Activated naive CD8-positive, alpha-beta T cell treated with anti-CD3 and anti-CD28 coated beads, Interleukin-2, amount 50 U/mL, for 24 hours (primary cell): ENCODE results near the gene P2RX6.

Experiments used
- ATAC-seq: fragments of 150-1000 bp; cut with Tn5 transposase; one replicate; pipeline ENCODE4 v1.10.0; 2021
- DNase-seq: peaks from one replicate; pipeline ENCODE4 v3.0.0; 2021
- H3K27ac Mint-ChIP-seq: one replicate; pipeline ENCODE4 v1.8.0; 2021; ENCODE audit warnings: mild to moderate bottlenecking, mixed read lengths
- H3K27me3 Mint-ChIP-seq: one replicate; pipeline ENCODE4 v1.8.0; 2021; ENCODE audit warnings: mixed read lengths
- H3K36me3 Mint-ChIP-seq: one replicate; pipeline ENCODE4 v1.8.0; 2021; ENCODE audit warnings: low read depth, mixed read lengths
- H3K4me1 Mint-ChIP-seq: one replicate; pipeline ENCODE4 v1.8.0; 2021; ENCODE audit warnings: mixed read lengths
- H3K4me3 Mint-ChIP-seq: one replicate; pipeline ENCODE4 v1.8.0; 2021; ENCODE audit warnings: mild to moderate bottlenecking, moderate library complexity, mixed read lengths
- H3K9me3 Mint-ChIP-seq: one replicate; pipeline ENCODE4 v1.8.0; 2021; ENCODE audit warnings: mixed read lengths

Gene P2RX6

GRCh38 chr22:20976291-20976877, 38.6 kb upstream of the P2RX6 start:
- H3K27me3 Mint-ChIP-seq = no peaks in the 10 kb centered on the region
- DNase-seq (no peak), ATAC-seq (no peak)
- peaks cover 21% of the 10 kb centered on the region for H3K4me1 Mint-ChIP-seq
- no peak overlapping the region for H3K27ac Mint-ChIP-seq
- peaks cover 8% of the 10 kb centered on the region for H3K9me3 Mint-ChIP-seq
- H3K36me3 Mint-ChIP-seq = no peaks in the 10 kb centered on the region
- H3K4me3 Mint-ChIP-seq = no peak overlapping the region

GRCh38 chr22:20977019-20977418, 37.9 kb upstream of the P2RX6 start:
- Mint-ChIP-seq H3K27ac (no peak overlapping the region), H3K4me1 (peaks cover 24% of the 10 kb centered on the region), H3K27me3 (no peaks in the 10 kb centered on the region), H3K9me3 (peaks cover 8% of the 10 kb centered on the region), H3K36me3 (no peaks in the 10 kb centered on the region), H3K4me3 (no peak overlapping the region)
- no peak for ATAC-seq
- DNase-seq = no peak

DNA sequence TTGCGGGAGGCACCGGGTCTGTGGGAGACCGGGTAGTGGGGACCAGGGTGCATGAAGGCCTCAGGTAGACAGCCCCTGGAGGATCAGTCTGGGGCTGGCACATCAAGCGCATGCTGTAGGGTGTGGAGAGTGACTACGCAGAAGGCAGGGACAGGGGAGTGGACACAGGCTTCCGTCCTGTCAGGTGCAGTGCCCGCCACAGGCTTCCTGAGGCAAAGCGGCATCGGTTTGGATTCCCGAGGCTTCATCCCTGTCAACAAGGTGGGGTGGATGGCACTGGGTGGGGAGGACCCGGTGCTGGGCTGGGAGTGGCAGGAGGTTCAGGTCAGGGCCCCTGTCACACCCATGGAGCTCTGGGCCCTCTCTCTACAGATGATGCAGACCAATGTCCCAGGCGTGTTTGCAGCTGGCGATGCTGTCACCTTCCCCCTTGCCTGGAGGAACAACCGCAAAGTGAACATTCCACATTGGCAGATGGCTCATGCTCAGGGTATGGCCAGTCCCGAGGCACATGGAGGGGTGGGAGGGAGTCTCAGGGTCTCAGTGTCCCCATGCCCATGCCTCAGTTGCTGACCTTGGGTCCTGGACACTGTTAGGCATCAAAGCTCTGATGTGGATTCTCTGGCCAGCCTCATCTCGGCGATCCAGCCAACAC, 37.3 kb upstream of the P2RX6 start:
- DNase-seq (no peak), ATAC-seq (no peak)
- H3K27me3 Mint-ChIP-seq = no peaks in the 10 kb centered on the region
- H3K27ac Mint-ChIP-seq = no peak overlapping the region
- peaks cover 26% of the 10 kb centered on the region for H3K4me1 Mint-ChIP-seq
- no peak overlapping the region for H3K4me3 Mint-ChIP-seq
- no peaks in the 10 kb centered on the region for H3K36me3 Mint-ChIP-seq
- peaks cover 8% of the 10 kb centered on the region for H3K9me3 Mint-ChIP-seq

DNA sequence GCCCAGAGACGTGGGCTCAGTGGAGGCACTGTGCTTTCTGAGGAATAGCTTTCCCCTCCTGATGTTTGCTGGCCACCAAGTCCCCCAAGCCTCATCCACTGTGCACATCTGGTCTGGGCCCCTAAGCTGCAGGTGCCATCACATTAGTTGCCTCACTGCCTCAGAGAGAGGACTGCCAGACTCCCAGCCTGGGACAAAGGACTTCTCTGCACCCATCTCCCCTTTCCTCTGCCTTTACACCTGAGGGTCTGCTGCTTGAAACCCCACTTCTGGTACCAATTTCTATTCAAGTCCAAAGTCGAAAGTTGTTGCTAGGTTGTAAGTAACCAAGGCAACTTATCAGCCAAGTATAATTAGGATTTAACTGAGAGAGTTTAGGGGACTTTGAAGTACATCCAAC, 36.5 kb upstream of the P2RX6 start:
- ATAC-seq (no peak), DNase-seq (no peak)
- no peaks in the 10 kb centered on the region for H3K27me3 Mint-ChIP-seq
- H3K9me3 Mint-ChIP-seq = peaks cover 8% of the 10 kb centered on the region
- no peaks in the 10 kb centered on the region for H3K36me3 Mint-ChIP-seq
- peaks cover 33% of the 10 kb centered on the region for H3K4me1 Mint-ChIP-seq
- H3K27ac Mint-ChIP-seq = no peak overlapping the region
- H3K4me3 Mint-ChIP-seq = no peak overlapping the region

- Mint-ChIP-seq H3K9me3 (peaks cover 8% of the 10 kb centered on the region), H3K4me1 (peaks cover 41% of the 10 kb centered on the region), H3K27me3 (no peaks in the 10 kb centered on the region), H3K36me3 (peaks cover 6% of the 10 kb centered on the region), H3K27ac (peak overlapping the region; percentile 57), H3K4me3 (peak overlapping the region; percentile 57)
- ATAC-seq = peak; percentile 75
- DNase-seq = peak; percentile 68
Observed at GRCh38 chr22:20979243-20979809, 35.6 kb upstream of the P2RX6 start.

GRCh38 chr22:20979940-20980453, 35.0 kb upstream of the P2RX6 start:
- H3K4me3 Mint-ChIP-seq = no peak overlapping the region

DNA sequence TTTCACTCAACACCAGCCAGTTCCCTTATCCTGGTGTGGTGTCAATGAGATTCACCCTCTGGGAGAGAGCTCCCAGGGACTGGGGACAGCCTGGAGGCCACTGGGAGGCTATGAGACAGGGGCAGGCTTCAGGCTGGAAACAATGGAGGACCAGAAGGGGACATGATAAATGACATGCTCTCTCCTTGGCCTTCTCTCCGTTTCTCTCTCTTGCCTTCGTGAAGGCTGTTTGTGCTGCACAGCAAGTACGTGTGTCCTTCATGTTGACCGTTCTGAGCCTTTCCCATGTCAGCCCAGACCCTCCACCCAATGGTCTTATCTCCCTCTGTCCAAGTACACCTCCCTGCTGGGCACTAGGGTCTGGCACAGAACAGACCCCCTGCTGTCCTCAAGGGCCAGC, 34.4 kb upstream of the P2RX6 start:
- Mint-ChIP-seq H3K27ac (no peak overlapping the region), H3K4me1 (peaks cover 42% of the 10 kb centered on the region), H3K27me3 (no peaks in the 10 kb centered on the region), H3K4me3 (peak overlapping the region; percentile 93), H3K36me3 (peaks cover 7% of the 10 kb centered on the region), H3K9me3 (peaks cover 8% of the 10 kb centered on the region)
- ATAC-seq (no peak), DNase-seq (no peak)

More at GRCh38 chr22:20979940-20980453, 35.0 kb upstream of the P2RX6 start:
- Mint-ChIP-seq H3K36me3 (peaks cover 7% of the 10 kb centered on the region), H3K27ac (no peak overlapping the region), H3K4me1 (peaks cover 42% of the 10 kb centered on the region), H3K27me3 (no peaks in the 10 kb centered on the region), H3K9me3 (peaks cover 8% of the 10 kb centered on the region)
- DNase-seq (no peak), ATAC-seq (no peak)

DNA sequence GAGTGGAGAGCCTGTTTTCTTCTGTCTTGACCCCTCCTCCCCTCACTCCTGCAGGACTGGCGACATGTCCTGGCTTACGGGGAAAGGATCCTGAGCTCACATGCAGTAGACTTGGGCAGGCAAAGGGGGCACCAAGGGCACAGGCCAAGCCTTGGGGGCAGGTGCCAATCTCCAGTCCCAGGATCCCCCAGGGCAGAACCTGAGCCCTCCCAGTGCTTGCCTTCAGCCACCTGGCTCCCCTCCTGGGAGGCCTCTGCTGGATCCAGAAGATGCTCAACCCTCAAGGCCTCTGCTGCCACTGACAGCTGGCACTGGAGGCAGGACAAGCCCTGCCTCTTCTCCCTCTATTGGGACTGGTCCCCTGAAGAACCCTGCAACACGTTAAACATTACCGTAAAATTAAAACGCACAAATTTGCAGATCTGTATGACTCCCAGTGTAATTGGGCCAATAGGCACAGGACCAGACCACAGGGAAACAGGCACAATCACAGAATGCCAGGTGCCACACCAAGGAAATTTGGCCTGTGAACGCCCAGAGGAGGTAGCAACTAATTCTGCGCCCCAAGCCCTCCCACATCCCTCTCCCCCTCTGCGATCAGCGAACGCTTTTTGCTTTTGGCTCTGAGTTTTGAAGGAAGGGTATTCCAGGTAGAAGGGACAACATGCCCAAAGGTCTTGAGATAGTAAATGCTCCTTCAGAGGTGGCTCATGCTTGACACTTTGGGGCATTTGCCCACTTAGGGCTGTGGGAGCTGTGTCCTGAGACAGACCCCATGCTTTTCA, 33.8 kb upstream of the P2RX6 start:
- peaks cover 42% of the 10 kb centered on the region for H3K4me1 Mint-ChIP-seq
- H3K4me3 Mint-ChIP-seq = peak overlapping the region; percentile 93
- H3K27ac Mint-ChIP-seq = peak overlapping the region; percentile 89

DNA sequence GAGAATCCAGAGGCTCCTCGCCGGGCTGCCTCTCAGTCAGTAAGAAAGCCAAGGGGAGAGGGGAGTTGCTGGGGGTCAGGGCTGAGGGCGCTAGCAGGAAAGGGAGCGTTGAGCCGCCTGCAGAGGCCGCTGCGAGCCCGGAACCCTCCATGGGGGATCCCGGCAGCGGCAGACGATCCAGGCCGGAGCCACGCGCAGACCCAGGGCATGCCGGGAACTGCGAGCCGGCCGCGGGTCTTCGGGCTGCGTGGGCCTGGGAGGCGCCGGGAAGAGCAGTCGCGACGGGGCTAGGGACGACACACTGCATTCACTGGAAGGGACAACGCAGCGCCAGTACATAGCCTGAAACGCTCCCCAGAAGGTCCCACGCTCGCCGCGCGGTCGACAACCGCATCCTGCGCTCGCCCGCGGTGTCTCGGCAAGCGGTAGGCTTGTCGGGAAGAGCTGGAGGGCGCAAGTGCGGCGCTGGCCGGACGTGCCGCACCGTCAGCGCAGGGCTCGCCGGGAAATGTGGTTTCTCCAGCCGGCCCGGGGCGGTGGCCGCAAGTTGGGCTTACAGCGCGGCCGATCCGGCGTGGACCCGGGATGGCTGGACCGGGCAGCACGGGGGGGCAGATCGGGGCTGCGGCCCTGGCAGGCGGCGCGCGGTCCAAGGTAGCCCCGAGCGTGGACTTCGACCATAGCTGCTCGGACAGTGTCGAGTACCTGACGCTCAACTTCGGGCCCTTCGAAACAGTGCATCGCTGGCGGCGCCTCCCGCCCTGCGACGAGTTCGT, 33.0 kb upstream of the P2RX6 start, which contains the start of gene LZTR1:
LZTR1 (plus strand) TSS at position 511 of the 776 bp plus-strand sequence; CDS start at position 586, 75 bp downstream.
- Mint-ChIP-seq H3K4me1 (peaks cover 42% of the 10 kb centered on the region), H3K27me3 (no peaks in the 10 kb centered on the region)
- peak; percentile 79 for ATAC-seq

More for the DNA sequence above, 33.8 kb upstream of the P2RX6 start:
- Mint-ChIP-seq H3K27me3 (no peaks in the 10 kb centered on the region), H3K36me3 (peaks cover 9% of the 10 kb centered on the region), H3K9me3 (peaks cover 8% of the 10 kb centered on the region)
- no peak for ATAC-seq
- no peak for DNase-seq

GRCh38 chr22:20982563-20982882, 32.4 kb upstream of the P2RX6 start:
- ATAC-seq = peak; percentile 3

More for the DNA sequence above, 33.0 kb upstream of the P2RX6 start, which contains the start of gene LZTR1:
- peak within 1 kb of the TSS; percentile 93 for H3K4me3 Mint-ChIP-seq
- H3K9me3 Mint-ChIP-seq = peaks cover 8% of the 10 kb centered on the region
- H3K27ac Mint-ChIP-seq = peak within 1 kb of the TSS; percentile 89
- H3K36me3 Mint-ChIP-seq = peaks cover 15% of the 10 kb centered on the region
- peak; percentile 81 for DNase-seq

GRCh38 chr22:20983081-20983771, 31.7 kb upstream of the P2RX6 start:
- no peak for ATAC-seq
- H3K27ac Mint-ChIP-seq = peak overlapping the region; percentile 89
- peaks cover 42% of the 10 kb centered on the region for H3K4me1 Mint-ChIP-seq
- peak overlapping the region; percentile 93 for H3K4me3 Mint-ChIP-seq
- no peak for DNase-seq
- peaks cover 18% of the 10 kb centered on the region for H3K36me3 Mint-ChIP-seq
- peaks cover 8% of the 10 kb centered on the region for H3K9me3 Mint-ChIP-seq
- no peaks in the 10 kb centered on the region for H3K27me3 Mint-ChIP-seq

More at GRCh38 chr22:20982563-20982882, 32.4 kb upstream of the P2RX6 start:
- Mint-ChIP-seq H3K4me1 (peaks cover 42% of the 10 kb centered on the region), H3K27me3 (no peaks in the 10 kb centered on the region), H3K4me3 (peak overlapping the region; percentile 93), H3K9me3 (peaks cover 8% of the 10 kb centered on the region), H3K27ac (peak overlapping the region; percentile 89), H3K36me3 (peaks cover 15% of the 10 kb centered on the region)
- DNase-seq = no peak

- H3K9me3 Mint-ChIP-seq = no peaks in the 10 kb centered on the region
- peaks cover 27% of the 10 kb centered on the region for H3K4me1 Mint-ChIP-seq
- no peak for DNase-seq
- H3K27me3 Mint-ChIP-seq = no peaks in the 10 kb centered on the region
- H3K27ac Mint-ChIP-seq = no peak overlapping the region
- ATAC-seq = no peak
- H3K36me3 Mint-ChIP-seq = peaks cover 20% of the 10 kb centered on the region
- no peak overlapping the region for H3K4me3 Mint-ChIP-seq
Observed at GRCh38 chr22:20985720-20986119, 29.2 kb upstream of the P2RX6 start.

DNA sequence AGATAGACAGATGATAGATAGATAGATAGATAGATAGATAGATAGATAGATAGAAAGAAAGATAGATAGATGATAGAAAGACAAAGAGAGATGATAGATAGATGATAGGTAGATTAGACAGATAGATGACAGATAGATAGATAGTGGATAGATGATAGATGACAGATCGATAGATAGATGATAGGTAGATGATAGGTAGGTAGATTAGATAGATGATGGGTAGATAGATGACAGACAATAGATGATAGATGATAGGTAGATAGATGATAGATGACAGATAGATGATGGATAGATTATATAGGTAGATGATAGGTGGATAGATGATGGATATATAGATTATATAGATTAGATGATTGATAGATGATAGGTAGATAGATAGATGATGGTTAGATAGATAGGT, 28.6 kb upstream of the P2RX6 start:
- Mint-ChIP-seq H3K9me3 (no peaks in the 10 kb centered on the region), H3K4me3 (no peak overlapping the region), H3K27me3 (no peaks in the 10 kb centered on the region), H3K36me3 (peaks cover 20% of the 10 kb centered on the region), H3K27ac (no peak overlapping the region), H3K4me1 (peaks cover 21% of the 10 kb centered on the region)
- DNase-seq (no peak), ATAC-seq (no peak)
